GM04504 (cell line): ENCODE measurements around the gene NOP9.

Source experiments
- DNase-seq: peaks from one replicate; pipeline ENCODE4 v3.0.0-alpha.2; 2012; ENCODE audit warnings: low read depth

NOP9 gene

GRCh38 chr14:24263848-24264247 is 35.8 kb upstream of the NOP9 start:
- DNase-seq: no peak

GRCh38 chr14:24264298-24264697 is 35.4 kb upstream of the NOP9 start:
- DNase-seq: no peak

GRCh38 chr14:24266344-24267244 is 33.1 kb upstream of the NOP9 start:
- DNase-seq: no peak

- no peak for DNase-seq
Measured at GRCh38 chr14:24267516-24267915, 32.1 kb upstream of the NOP9 start.

GRCh38 chr14:24268225-24268624 is 31.4 kb upstream of the NOP9 start:
- no peak for DNase-seq

- no peak for DNase-seq
Measured at GRCh38 chr14:24269368-24269767, 30.3 kb upstream of the NOP9 start.

GRCh38 chr14:24269910-24270536 is 29.6 kb upstream of the NOP9 start:
- DNase-seq: no peak

- DNase-seq: no peak
Measured at GRCh38 chr14:24270537-24271133, 29.0 kb upstream of the NOP9 start.

- peak; percentile 56 for DNase-seq
Measured at GRCh38 chr14:24271134-24271833, 28.4 kb upstream of the NOP9 start, which contains the start of gene RABGGTA. TSS of gene RABGGTA (minus strand) at chr14:24271597. CDS start at chr14:24271115, 482 bp downstream.

GRCh38 chr14:24271834-24272263 is 27.8 kb upstream of the NOP9 start:
- no peak for DNase-seq

- no peak for DNase-seq
Measured at GRCh38 chr14:24272467-24272866, 27.2 kb upstream of the NOP9 start.

- DNase-seq: no peak
Measured at GRCh38 chr14:24273422-24273998, 26.1 kb upstream of the NOP9 start.

- DNase-seq: no peak
Measured at GRCh38 chr14:24274101-24274543, 25.5 kb upstream of the NOP9 start.

GRCh38 chr14:24277071-24277470 is 22.6 kb upstream of the NOP9 start:
- no peak for DNase-seq

- DNase-seq: no peak
Measured at GRCh38 chr14:24277606-24278321, 21.9 kb upstream of the NOP9 start.

GRCh38 chr14:24278424-24278823 is 21.2 kb upstream of the NOP9 start:
- DNase-seq: no peak

- DNase-seq: no peak
Measured at GRCh38 chr14:24279301-24280186, 20.1 kb upstream of the NOP9 start.

GRCh38 chr14:24280797-24281460 is 18.7 kb upstream of the NOP9 start:
- DNase-seq: no peak

- no peak for DNase-seq
Measured at GRCh38 chr14:24281636-24282035, 18.0 kb upstream of the NOP9 start.

- no peak for DNase-seq
Measured at GRCh38 chr14:24282736-24283135, 16.9 kb upstream of the NOP9 start.
